Mesenchymal stem cell (in vitro differentiated cells and primary cell): ENCODE data around the gene ZDHHC14.

Experiments used
- DNase-seq: peaks from one replicate; pipeline ENCODE4 v3.0.0-alpha.2; 2013
- H2AFZ ChIP-seq: one replicate; pipeline ENCODE4 v1.6.1; 2013; ENCODE audit warnings: low read depth, mild to moderate bottlenecking, control low read depth, inconsistent platforms, low read length, moderate library complexity
- H2AK5ac ChIP-seq: 2 replicates; pipeline ENCODE4 v1.6.1; 2013; ENCODE audit warnings: low read length, moderate library complexity, mild to moderate bottlenecking, inconsistent platforms; ENCODE audit not compliant: severe bottlenecking
- H2BK120ac ChIP-seq: one replicate; pipeline ENCODE4 v1.6.1; 2013; ENCODE audit warnings: low read depth, mild to moderate bottlenecking, inconsistent platforms, low read length, moderate library complexity
- H2BK12ac ChIP-seq, 2 experiments: one replicate each; pipeline ENCODE4 v1.6.1; 2013; ENCODE audit warnings: inconsistent platforms in 2 of 2, low read length in 2 of 2, mild to moderate bottlenecking in 2 of 2, moderate library complexity in 2 of 2, control low read depth in 1 of 2
- H2BK15ac ChIP-seq: one replicate; pipeline ENCODE4 v1.6.1; 2013; ENCODE audit warnings: mild to moderate bottlenecking, low read depth, inconsistent platforms; ENCODE audit not compliant: poor library complexity, severe bottlenecking
- H2BK5ac ChIP-seq: 2 replicates; pipeline ENCODE4 v1.6.1; 2013; ENCODE audit warnings: low read depth, mild to moderate bottlenecking, low read length, control low read depth, inconsistent platforms; ENCODE audit not compliant: poor library complexity, severe bottlenecking
- H3K14ac ChIP-seq, 2 experiments: one replicate each; pipeline ENCODE4 v1.6.1; 2013; ENCODE audit warnings: inconsistent platforms in 2 of 2, low read length in 2 of 2, control low read depth in 1 of 2, mild to moderate bottlenecking in 1 of 2, moderate library complexity in 1 of 2
- H3K18ac ChIP-seq, 2 experiments: one replicate each; pipeline ENCODE4 v1.6.1; 2013; ENCODE audit warnings: inconsistent platforms in 2 of 2, low read length in 2 of 2, control low read depth in 1 of 2, low read depth in 1 of 2, mild to moderate bottlenecking in 1 of 2
- H3K23ac ChIP-seq, 2 experiments: one replicate each; pipeline ENCODE4 v1.6.1; 2013; ENCODE audit warnings: inconsistent platforms in 2 of 2, low read length in 2 of 2, mild to moderate bottlenecking in 2 of 2, moderate library complexity in 2 of 2, control low read depth in 1 of 2
- H3K27ac ChIP-seq: 2 replicates; pipeline ENCODE4 v1.5.1; 2013; ENCODE audit warnings: mild to moderate bottlenecking, moderate library complexity, low read length, control low read depth, inconsistent platforms; ENCODE audit not compliant: poor library complexity, severe bottlenecking
- H3K27me3 ChIP-seq, 2 experiments: 2 replicates each; pipeline versions ENCODE4 v1.6.1 to v1.7.0; 2013; ENCODE audit warnings: low read length in 2 of 2, mild to moderate bottlenecking in 2 of 2, moderate library complexity in 2 of 2, control low read depth in 1 of 2, inconsistent platforms in 1 of 2; ENCODE audit not compliant: control insufficient read depth in 1 of 2, insufficient read depth in 1 of 2
- H3K36me3 ChIP-seq, 2 experiments: 2 replicates each; pipeline versions ENCODE4 v1.6.1 to v1.7.0; 2013; ENCODE audit warnings: low read length in 2 of 2, control low read depth in 1 of 2, inconsistent platforms in 1 of 2, low read depth in 1 of 2, mild to moderate bottlenecking in 1 of 2; ENCODE audit not compliant: insufficient read depth in 2 of 2, control insufficient read depth in 1 of 2
- H3K4ac ChIP-seq, 2 experiments: one replicate each; pipeline ENCODE4 v1.6.1; 2013; ENCODE audit warnings: inconsistent platforms in 2 of 2, low read length in 2 of 2, mild to moderate bottlenecking in 2 of 2, moderate library complexity in 2 of 2, control low read depth in 1 of 2, low read depth in 1 of 2
- H3K4me1 ChIP-seq: 2 replicates; pipeline ENCODE4 v1.6.1; 2013; ENCODE audit warnings: low read depth, low read length, control low read depth; ENCODE audit not compliant: control insufficient read depth, insufficient read depth
- H3K4me2 ChIP-seq: 2 replicates; pipeline ENCODE4 v1.6.1; 2013; ENCODE audit warnings: low read length, mild to moderate bottlenecking, inconsistent platforms; ENCODE audit not compliant: poor library complexity, severe bottlenecking
- H3K4me3 ChIP-seq, 2 experiments: 2 replicates each; pipeline versions ENCODE4 v1.5.1 to v1.7.0; 2013; ENCODE audit warnings: low read length in 2 of 2, mild to moderate bottlenecking in 2 of 2, control low read depth in 1 of 2, low read depth in 1 of 2; ENCODE audit not compliant: insufficient read depth in 1 of 2
- H3K79me1 ChIP-seq: replicated peaks from 2 replicates; pipeline ENCODE4 v1.6.1; 2013; ENCODE audit warnings: mild to moderate bottlenecking, control low read depth, low read length, inconsistent platforms; ENCODE audit not compliant: poor library complexity, severe bottlenecking
- H3K9ac ChIP-seq: 2 replicates; pipeline ENCODE4 v1.7.0; 2013; ENCODE audit warnings: mild to moderate bottlenecking, low read length, moderate library complexity
- H3K9me3 ChIP-seq: 2 replicates; pipeline ENCODE4 v1.7.0; 2013; ENCODE audit warnings: mild to moderate bottlenecking, low read length; ENCODE audit not compliant: control insufficient read depth
- H4K8ac ChIP-seq: one replicate; pipeline ENCODE4 v1.6.1; 2013; ENCODE audit warnings: inconsistent platforms, mild to moderate bottlenecking, low read length, moderate library complexity
- H4K91ac ChIP-seq: one replicate; pipeline ENCODE4 v1.6.1; 2013; ENCODE audit warnings: mild to moderate bottlenecking, low read length, inconsistent platforms
- WGBS: methylation state at CpG from one replicate; pipeline ENCODE4 v1.1.7; 2013; ENCODE audit warnings: mixed read lengths; 5-methylcytosine and 5-hydroxymethylcytosine counted together

The ZDHHC14 gene

GRCh38 chr6:157637516-157637915 lies 256.5 kb downstream of the ZDHHC14 start:
- Histone ChIP-seq H2BK12ac (no peak overlapping the region), H3K9me3 (no peaks in the 10 kb centered on the region), H2AK5ac (no peak overlapping the region), H3K79me1 (no peaks in the 10 kb centered on the region), H3K18ac (no peak overlapping the region), H3K4me1 (peaks cover 5% of the 10 kb centered on the region), H3K9ac (no peak overlapping the region), H3K27ac (no peak overlapping the region), H3K23ac (no peak overlapping the region), H2BK15ac (no peak overlapping the region), H2AFZ (no peak overlapping the region), H3K36me3 (peaks cover 0 to 6% of the 10 kb centered on the region in 2 experiments), H3K4me3 (no peak overlapping the region), H3K14ac (no peak overlapping the region), H2BK120ac (no peak overlapping the region), H4K8ac (no peak overlapping the region), H3K4ac (no peak overlapping the region), H3K27me3 (no peaks in the 10 kb centered on the region), H2BK5ac (no peak overlapping the region), H3K4me2 (no peak overlapping the region), H4K91ac (no peak overlapping the region)
- no peak for DNase-seq
- WGBS = 90% methylated on average over 5 of the region's 5 CpGs

GRCh38 chr6:157637941-157638662 lies 257.1 kb downstream of the ZDHHC14 start:
- no peak overlapping the region for H3K23ac ChIP-seq
- no peak overlapping the region for H4K91ac ChIP-seq
- H2BK15ac ChIP-seq = no peak overlapping the region
- peak overlapping the region in 1 of 2 experiments; percentile 30 for H3K14ac ChIP-seq
- H2AFZ ChIP-seq = no peak overlapping the region
- H3K4me2 ChIP-seq = no peak overlapping the region
- WGBS = 91% methylated on average over 6 of the region's 8 CpGs
- no peak overlapping the region for H2AK5ac ChIP-seq
- no peak overlapping the region for H3K18ac ChIP-seq
- no peaks in the 10 kb centered on the region for H3K79me1 ChIP-seq
- no peaks in the 10 kb centered on the region for H3K27me3 ChIP-seq
- H3K9ac ChIP-seq = no peak overlapping the region
- H3K4me1 ChIP-seq = peaks cover 5% of the 10 kb centered on the region
- no peak overlapping the region for H2BK12ac ChIP-seq
- no peak overlapping the region for H3K4ac ChIP-seq
- no peak overlapping the region for H3K4me3 ChIP-seq
- no peak overlapping the region for H3K27ac ChIP-seq
- no peaks in the 10 kb centered on the region for H3K9me3 ChIP-seq
- H3K36me3 ChIP-seq = peaks cover 0 to 6% of the 10 kb centered on the region in 2 experiments
- H4K8ac ChIP-seq = no peak overlapping the region
- H2BK120ac ChIP-seq = no peak overlapping the region
- DNase-seq = no peak
- H2BK5ac ChIP-seq = no peak overlapping the region

- no peak overlapping the region for H2AFZ ChIP-seq
- H3K27ac ChIP-seq = no peak overlapping the region
- H3K4me2 ChIP-seq = no peak overlapping the region
- H3K23ac ChIP-seq = no peak overlapping the region
- peaks cover 0 to 6% of the 10 kb centered on the region in 2 experiments for H3K36me3 ChIP-seq
- no peak overlapping the region for H2AK5ac ChIP-seq
- no peak overlapping the region for H2BK5ac ChIP-seq
- H3K4me3 ChIP-seq = no peak overlapping the region
- H3K4ac ChIP-seq = no peak overlapping the region
- H4K91ac ChIP-seq = no peak overlapping the region
- H3K27me3 ChIP-seq = no peaks in the 10 kb centered on the region
- H2BK120ac ChIP-seq = no peak overlapping the region
- no peak overlapping the region for H3K9ac ChIP-seq
- DNase-seq = no peak
- H4K8ac ChIP-seq = no peak overlapping the region
- 97% methylated on average over 7 of the region's 7 CpGs for WGBS
- H2BK12ac ChIP-seq = no peak overlapping the region
- no peak overlapping the region for H2BK15ac ChIP-seq
- H3K14ac ChIP-seq = peak overlapping the region in 1 of 2 experiments; percentile 1
- no peaks in the 10 kb centered on the region for H3K79me1 ChIP-seq
- H3K4me1 ChIP-seq = peaks cover 5% of the 10 kb centered on the region
- H3K9me3 ChIP-seq = no peaks in the 10 kb centered on the region
- no peak overlapping the region for H3K18ac ChIP-seq
These were observed 257.8 kb downstream of the ZDHHC14 start for GRCh38 chr6:157638779-157639178.

- WGBS = 94% methylated on average over 7 of the region's 8 CpGs
These were observed 259.9 kb downstream of the ZDHHC14 start for GRCh38 chr6:157640746-157641451.

More at GRCh38 chr6:157640746-157641451, 259.9 kb downstream of the ZDHHC14 start:
- Histone ChIP-seq H3K18ac (no peak overlapping the region), H3K79me1 (no peaks in the 10 kb centered on the region), H2BK15ac (no peak overlapping the region), H4K91ac (no peak overlapping the region), H3K9me3 (no peaks in the 10 kb centered on the region), H3K23ac (no peak overlapping the region), H2AK5ac (no peak overlapping the region), H3K4me1 (peaks cover 5% of the 10 kb centered on the region), H3K4ac (no peak overlapping the region), H2AFZ (no peak overlapping the region), H3K4me2 (no peak overlapping the region), H3K27me3 (no peaks in the 10 kb centered on the region), H3K14ac (no peak overlapping the region), H2BK5ac (no peak overlapping the region), H4K8ac (no peak overlapping the region), H3K27ac (no peak overlapping the region), H3K4me3 (no peak overlapping the region), H3K36me3 (peaks cover 0 to 3% of the 10 kb centered on the region in 2 experiments), H2BK12ac (no peak overlapping the region), H2BK120ac (no peak overlapping the region), H3K9ac (no peak overlapping the region)
- no peak for DNase-seq
